ENCODE data around the gene HTRA3.

HTRA3 gene

GRCh38 chr4:8247047-8247930, 22.3 kb upstream of the HTRA3 start:
- peak; percentile 15 for DNase-seq (ENCODE audit: low spot score)

- no peak for DNase-seq (ENCODE audit: low spot score)
Observed at GRCh38 chr4:8248091-8248490, 21.5 kb upstream of the HTRA3 start.

DNA sequence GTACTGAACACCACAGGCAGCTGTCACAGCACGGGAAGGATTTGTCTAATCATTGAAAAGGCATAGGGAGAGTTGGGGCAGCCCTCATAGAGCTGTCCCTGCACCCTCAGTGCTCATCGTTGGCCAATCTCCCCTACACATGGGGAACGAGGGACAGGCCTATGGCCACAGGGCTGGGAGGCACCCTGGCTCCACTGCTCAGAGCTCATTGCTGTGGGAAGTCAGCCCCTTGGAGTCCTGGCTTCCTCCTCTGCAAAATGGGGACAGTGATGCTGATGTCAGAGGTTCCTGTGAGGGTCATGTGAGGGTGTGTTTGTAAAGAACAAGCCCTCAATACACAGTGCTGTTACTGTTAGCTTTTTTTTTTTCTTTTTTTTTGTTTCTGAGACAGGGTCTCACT, 19.3 kb upstream of the HTRA3 start:
- DNase-seq (ENCODE audit: low spot score), result no peak

GRCh38 chr4:8250637-8251036, 18.9 kb upstream of the HTRA3 start:
- no peak for DNase-seq (ENCODE audit: low spot score)

- no peak for DNase-seq (ENCODE audit: low spot score)
Observed at GRCh38 chr4:8251110-8251883, 18.3 kb upstream of the HTRA3 start.

- no peak for DNase-seq (ENCODE audit: low spot score)
Observed at GRCh38 chr4:8252301-8253173, 17.0 kb upstream of the HTRA3 start.

- no peak for DNase-seq (ENCODE audit: low spot score)
Observed at GRCh38 chr4:8254076-8254475, 15.5 kb upstream of the HTRA3 start.

- DNase-seq (ENCODE audit: low spot score), result peak; percentile 64
Observed at GRCh38 chr4:8255698-8256441, 13.7 kb upstream of the HTRA3 start.

DNA sequence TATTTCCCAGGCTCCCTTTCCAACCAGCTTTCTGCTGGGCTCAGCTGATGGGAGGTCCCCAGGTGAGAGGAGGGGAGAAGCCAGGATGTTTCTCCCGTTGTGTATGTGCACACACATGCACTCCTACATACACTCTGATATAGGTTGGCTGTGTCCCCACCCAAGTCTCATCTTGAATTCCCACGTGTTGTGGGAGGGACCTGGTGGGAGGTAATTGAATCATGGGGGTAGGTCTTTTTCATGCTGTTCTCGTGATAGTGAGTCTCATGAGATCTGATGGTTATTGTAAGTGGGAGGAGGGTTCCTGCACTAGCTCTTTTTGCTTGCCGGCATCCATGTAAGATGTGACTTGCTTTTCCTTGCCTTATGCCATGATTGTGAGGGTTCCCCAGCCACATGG, 11.7 kb upstream of the HTRA3 start:
- no peak for DNase-seq (ENCODE audit: low spot score)

GRCh38 chr4:8258552-8259212, 10.9 kb upstream of the HTRA3 start:
- DNase-seq (ENCODE audit: low spot score), result no peak

DNA sequence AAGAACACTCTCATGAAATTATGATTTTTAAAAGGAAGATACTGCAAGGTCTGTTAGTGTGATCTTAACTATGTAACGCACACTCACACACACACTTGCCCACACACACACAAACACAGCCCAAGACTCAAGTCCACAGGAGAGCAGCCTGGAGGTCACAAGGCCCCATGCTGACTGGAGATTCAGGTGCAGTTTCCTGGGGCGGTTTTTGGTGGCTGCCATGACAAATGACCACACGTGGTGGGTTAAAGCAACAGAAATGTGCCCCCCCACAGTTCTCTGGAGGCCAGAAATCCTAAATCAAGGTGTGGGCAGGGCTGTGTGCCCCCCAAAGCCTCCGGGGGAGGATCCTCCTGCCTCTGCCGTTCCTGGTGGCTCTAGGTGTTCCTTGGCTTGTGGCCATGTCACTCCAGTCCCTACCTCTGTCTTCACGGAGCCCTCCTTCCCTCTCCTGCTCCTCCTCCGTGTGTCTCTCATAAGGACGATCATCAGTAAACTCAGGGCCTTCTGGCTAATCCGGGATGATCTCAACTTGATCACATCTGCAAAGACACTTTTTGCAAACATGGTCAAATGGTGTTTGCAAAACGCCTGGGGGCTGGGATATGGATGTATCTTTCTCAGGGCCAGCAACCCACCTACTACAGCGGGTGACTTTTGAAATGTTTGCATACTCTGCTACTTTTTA, 9.7 kb upstream of the HTRA3 start:
- no peak for DNase-seq (ENCODE audit: low spot score)

GRCh38 chr4:8260656-8261111, 8.9 kb upstream of the HTRA3 start:
- peak; percentile 71 for DNase-seq (ENCODE audit: low spot score)

DNA sequence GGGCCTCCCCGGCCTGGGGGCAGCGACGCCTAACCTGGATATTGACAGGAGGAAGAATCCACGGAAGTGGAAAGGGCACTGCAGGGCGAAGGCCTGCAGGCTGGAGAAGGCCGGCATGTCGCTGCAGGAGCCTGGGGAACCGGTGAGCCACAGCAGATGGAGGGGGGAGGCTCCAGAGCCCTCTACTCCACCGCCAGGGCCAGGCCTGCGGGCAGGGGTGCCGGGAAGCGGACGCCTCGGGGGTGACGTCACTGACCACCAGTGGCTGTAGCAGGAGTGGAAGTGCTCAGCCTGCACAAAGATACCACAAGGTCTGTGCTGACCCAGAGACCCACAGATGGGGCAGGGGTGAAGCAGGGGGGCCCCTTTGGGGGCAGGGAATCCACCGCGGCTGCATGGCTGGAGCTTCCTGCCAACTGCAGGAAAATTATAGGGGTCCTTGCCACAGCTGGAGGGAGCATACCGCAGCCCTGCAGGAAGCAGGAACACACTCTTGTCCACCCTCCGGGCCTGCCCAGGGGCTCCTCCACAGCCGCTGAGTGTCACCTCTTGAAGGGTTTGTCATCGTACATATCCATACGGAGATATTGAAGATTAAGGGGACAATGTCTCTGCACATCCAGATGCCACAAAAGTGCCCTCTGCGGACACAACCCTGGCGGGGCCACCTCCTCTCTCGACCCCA, 7.6 kb upstream of the HTRA3 start:
- no peak for DNase-seq (ENCODE audit: low spot score)

DNA sequence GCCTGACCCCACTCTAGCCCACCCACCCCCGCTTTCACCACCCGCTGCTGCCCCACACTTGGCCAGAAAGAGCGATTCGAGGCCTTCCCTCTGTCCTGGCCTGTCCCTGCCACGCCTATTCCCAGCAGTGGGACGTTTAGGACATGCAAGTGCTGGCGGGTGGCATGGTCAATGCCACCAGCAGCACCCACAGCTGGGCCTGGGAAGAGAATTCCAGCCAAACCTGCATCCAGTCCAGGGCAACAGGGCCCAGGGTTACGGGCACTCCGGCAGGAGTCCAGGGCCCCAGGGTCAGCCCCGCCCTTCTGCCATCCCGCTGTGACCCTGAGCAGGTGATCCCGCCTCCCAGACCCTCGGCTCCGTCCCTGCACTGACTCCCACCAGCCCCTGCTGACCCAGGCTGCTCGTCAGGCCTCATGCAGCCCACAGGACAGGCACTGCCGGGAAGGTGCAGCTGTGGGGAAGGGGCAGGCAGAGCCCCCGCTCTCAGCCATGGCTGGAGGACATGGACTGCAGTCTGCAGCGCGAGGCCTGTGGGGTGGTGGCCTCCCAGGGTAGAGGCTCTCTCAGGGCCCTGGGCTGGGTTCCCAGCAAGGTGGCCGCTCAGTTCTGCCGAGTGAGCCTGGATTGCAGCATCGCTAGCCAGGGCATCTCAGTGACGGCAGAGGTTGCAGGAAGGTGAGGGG, 6.8 kb upstream of the HTRA3 start:
- DNase-seq (ENCODE audit: low spot score), result no peak

- no peak for DNase-seq (ENCODE audit: low spot score)
Observed at GRCh38 chr4:8263397-8263796, 6.2 kb upstream of the HTRA3 start.

- no peak for DNase-seq (ENCODE audit: low spot score)
Observed at GRCh38 chr4:8264106-8264505, 5.4 kb upstream of the HTRA3 start.

- DNase-seq (ENCODE audit: low spot score), result no peak
Observed at GRCh38 chr4:8265171-8265929, 4.2 kb upstream of the HTRA3 start.

- no peak for DNase-seq (ENCODE audit: low spot score)
Observed at GRCh38 chr4:8266088-8266487, 3.5 kb upstream of the HTRA3 start.

All from AG08395 (cell line).